Central memory CD8-positive, alpha-beta T cell (primary cell): ENCODE results near the gene AMBRA1.

Experiments used
- ATAC-seq: fragments of 150-1000 bp; cut with Tn5 transposase; replicated peaks from 2 replicates; pipeline ENCODE4 v1.10.0; 2022; ENCODE audit warnings: mild to moderate bottlenecking, moderate FRiP score, moderate number of reproducible peaks; ENCODE audit not compliant: poor library complexity, severe bottlenecking; ENCODE audit errors: extremely low read depth
- DNase-seq, 2 donors: peaks; one replicate each; pipeline ENCODE4 v3.0.0; 2021; ENCODE audit warnings: low spot score in 2 of 2
- H3K27ac Mint-ChIP-seq: one replicate; pipeline ENCODE4 v1.8.0; 2022; ENCODE audit warnings: low read depth, mild to moderate bottlenecking, moderate library complexity, mixed read lengths
- H3K27me3 Mint-ChIP-seq: one replicate; pipeline ENCODE4 v1.8.0; 2022; ENCODE audit warnings: mixed read lengths
- H3K36me3 Mint-ChIP-seq: one replicate; pipeline ENCODE4 v1.8.0; 2022; ENCODE audit warnings: mild to moderate bottlenecking, moderate library complexity, mixed read lengths; ENCODE audit not compliant: insufficient read depth
- H3K4me1 Mint-ChIP-seq: one replicate; pipeline ENCODE4 v1.8.0; 2022; ENCODE audit warnings: mixed read lengths
- H3K4me3 Mint-ChIP-seq: one replicate; pipeline ENCODE4 v1.8.0; 2022; ENCODE audit warnings: mild to moderate bottlenecking, moderate library complexity, mixed read lengths
- H3K9me3 Mint-ChIP-seq: one replicate; pipeline ENCODE4 v1.8.0; 2022; ENCODE audit warnings: mixed read lengths

Gene AMBRA1

DNA sequence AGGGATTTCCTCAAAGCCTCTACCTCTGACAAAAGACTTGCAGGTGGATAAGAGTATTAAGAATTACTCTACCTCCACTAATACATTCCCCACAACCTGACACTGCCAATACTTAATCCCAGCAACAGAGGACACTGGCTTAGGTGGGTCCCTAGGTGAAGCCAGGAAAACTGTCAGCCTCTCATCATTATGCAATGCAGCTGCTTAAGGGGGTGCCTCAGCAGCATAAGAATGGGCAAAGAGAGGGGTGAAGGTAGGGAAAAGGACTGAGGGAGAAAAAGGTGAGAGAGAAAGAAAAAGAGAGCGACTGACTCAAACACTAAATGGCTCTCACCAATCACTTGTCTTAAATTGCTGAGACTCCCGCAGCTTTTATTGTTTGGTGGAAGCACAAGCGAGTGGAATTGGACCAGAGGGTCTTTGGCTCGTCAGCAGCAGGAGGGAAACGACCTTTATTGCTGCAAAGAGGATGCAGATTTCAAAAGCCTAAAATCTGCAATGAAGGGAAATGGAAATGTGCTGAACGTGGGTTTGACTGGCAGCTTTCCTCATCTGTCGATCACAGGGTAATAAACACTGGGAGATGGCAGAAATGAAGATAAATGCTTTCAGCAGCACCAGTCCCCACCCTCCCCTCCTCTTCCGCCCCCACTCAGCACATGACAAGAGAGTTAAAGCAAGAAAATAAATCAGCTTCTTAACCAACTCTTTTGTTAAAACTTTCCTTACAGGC lies 137.4 kb downstream of the AMBRA1 start:
- Mint-ChIP-seq H3K9me3 (no peaks in the 10 kb centered on the region), H3K27me3 (no peaks in the 10 kb centered on the region), H3K4me3 (no peak overlapping the region), H3K27ac (no peak overlapping the region), H3K36me3 (peaks cover 1% of the 10 kb centered on the region), H3K4me1 (peaks cover 24% of the 10 kb centered on the region)
- DNase-seq (no peak), ATAC-seq (no peak)

DNA sequence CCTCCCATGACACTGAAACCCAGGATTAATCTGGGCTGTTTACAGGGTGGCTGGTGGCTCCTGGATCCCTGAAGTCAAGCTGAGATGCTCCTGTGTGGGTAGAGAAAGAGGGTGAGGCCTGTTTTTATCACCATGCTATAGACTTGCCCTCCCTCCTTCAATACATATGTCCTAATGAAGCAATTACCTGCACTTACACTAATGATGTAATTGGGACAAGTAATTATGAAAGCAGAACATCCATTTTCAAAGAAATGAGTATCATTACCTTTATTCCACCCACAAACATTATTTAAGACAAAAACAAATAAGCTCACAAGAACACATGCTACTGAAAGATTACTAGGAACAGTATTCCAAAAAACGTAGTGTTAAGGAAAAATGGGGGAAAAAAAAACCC lies 138.0 kb downstream of the AMBRA1 start:
- H3K9me3 Mint-ChIP-seq = no peaks in the 10 kb centered on the region
- H3K4me1 Mint-ChIP-seq = peaks cover 28% of the 10 kb centered on the region
- peaks cover 3% of the 10 kb centered on the region for H3K36me3 Mint-ChIP-seq
- H3K27me3 Mint-ChIP-seq = no peaks in the 10 kb centered on the region
- H3K27ac Mint-ChIP-seq = no peak overlapping the region
- H3K4me3 Mint-ChIP-seq = no peak overlapping the region
- no peak for DNase-seq
- no peak for ATAC-seq

DNA sequence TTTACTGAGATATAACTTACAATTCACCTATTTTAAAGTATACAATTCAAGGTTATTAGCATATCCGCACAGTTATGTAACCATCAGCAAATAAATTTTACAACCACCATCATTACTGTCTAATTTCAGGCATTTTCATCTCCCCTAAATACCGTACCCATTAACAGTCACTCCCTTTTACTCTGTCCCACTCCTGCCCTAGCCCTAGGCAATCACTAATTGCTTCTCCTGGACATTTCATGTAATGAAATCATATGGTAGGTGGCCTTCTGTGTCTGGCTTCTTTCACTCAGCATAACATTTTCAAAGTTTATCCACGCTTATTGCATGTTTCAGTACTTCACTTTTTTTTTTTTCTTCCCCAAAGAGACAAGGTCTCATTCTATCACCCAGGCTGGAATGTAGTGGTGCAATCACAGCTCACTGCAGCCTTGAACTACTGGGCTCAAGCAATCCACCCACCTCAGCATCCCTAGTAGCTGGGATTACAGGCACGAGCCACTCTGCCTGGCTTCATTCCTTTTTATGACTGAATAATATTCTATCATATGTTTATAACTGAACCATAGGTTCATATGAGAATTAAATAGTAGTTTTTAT lies 140.8 kb downstream of the AMBRA1 start:
- H3K4me1 Mint-ChIP-seq = peaks cover 45% of the 10 kb centered on the region
- no peaks in the 10 kb centered on the region for H3K9me3 Mint-ChIP-seq
- no peak for ATAC-seq
- DNase-seq = no peak
- H3K27ac Mint-ChIP-seq = no peak overlapping the region
- no peaks in the 10 kb centered on the region for H3K27me3 Mint-ChIP-seq
- H3K36me3 Mint-ChIP-seq = peaks cover 3% of the 10 kb centered on the region
- no peak overlapping the region for H3K4me3 Mint-ChIP-seq

DNA sequence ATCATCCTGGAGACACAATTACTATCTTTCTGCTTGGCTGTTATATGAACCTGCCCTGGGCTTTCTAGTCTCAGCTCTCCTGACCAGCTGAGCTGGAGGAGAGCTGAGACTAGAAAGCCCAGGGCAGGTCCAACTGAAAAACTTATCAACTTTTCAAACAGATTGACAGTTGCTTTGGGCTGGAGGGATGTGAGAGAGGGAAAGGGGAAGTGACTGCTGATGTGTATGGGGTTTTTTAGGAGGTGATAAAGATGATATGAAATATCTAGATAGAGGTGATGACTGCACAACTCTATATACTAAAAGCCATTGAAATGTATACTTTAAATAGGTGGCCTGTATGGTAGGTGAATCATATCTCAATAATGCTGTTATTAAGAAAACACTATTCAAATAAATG lies 142.1 kb downstream of the AMBRA1 start:
- peaks cover 40% of the 10 kb centered on the region for H3K4me1 Mint-ChIP-seq
- H3K36me3 Mint-ChIP-seq = peaks cover 3% of the 10 kb centered on the region
- H3K27ac Mint-ChIP-seq = peak overlapping the region; percentile 26
- DNase-seq (no peak), ATAC-seq (no peak)
- no peaks in the 10 kb centered on the region for H3K9me3 Mint-ChIP-seq
- H3K27me3 Mint-ChIP-seq = no peaks in the 10 kb centered on the region
- no peak overlapping the region for H3K4me3 Mint-ChIP-seq

DNA sequence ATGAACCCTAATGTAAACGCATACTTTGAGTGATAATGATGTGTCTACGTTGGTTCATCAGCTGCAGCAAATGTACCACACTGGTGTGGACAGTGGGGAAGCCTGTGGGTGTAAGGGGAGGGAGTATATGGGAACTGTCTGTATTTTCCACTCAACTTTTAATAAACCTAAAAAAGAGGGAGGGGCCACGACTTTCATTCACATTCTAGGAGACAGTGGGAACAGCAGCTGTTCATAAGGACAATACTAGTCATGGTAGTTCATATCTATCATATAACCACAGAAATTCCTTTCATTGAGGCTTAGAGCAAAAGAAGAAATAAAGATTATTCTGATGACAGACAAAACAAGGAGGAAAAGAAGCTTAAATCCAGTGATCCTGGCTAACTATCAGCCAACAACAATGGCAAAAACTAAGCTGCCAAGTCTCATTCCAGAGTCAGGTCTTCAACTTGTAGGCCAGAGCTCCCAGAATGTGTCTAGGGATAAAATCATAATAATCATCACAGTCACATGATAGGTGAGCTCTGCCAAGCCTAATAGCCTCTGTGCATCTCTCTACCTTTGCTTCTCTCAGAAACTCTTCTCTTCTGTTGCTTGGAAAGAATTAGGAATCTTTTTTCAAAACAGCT lies 142.9 kb downstream of the AMBRA1 start:
- Mint-ChIP-seq H3K36me3 (peaks cover 3% of the 10 kb centered on the region), H3K4me3 (no peak overlapping the region), H3K9me3 (no peaks in the 10 kb centered on the region), H3K27ac (peak overlapping the region; percentile 26), H3K4me1 (peaks cover 35% of the 10 kb centered on the region), H3K27me3 (no peaks in the 10 kb centered on the region)
- ATAC-seq (no peak), DNase-seq (no peak)

DNA sequence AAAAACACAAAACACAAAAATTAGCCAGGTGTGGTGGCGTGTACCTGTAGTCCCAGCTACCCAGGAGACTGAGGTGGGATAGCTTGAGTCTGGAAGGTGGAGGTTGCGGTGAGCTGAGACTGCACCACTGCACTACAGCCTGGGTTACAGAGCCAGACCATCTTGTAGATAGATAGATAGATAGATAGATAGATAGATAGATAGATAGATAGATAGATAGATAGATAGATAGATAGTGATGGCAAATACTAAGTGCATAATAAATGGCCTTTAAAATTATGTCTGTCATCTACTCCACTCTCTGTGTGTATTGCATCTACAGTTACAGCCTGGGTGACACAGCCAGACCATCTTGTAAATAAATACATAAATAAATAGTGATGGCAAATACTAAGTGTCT lies 146.3 kb downstream of the AMBRA1 start:
- DNase-seq (no peak), ATAC-seq (no peak)
- Mint-ChIP-seq H3K4me3 (no peak overlapping the region), H3K36me3 (peaks cover 12% of the 10 kb centered on the region), H3K9me3 (no peaks in the 10 kb centered on the region), H3K27me3 (no peaks in the 10 kb centered on the region), H3K27ac (no peak overlapping the region), H3K4me1 (peaks cover 38% of the 10 kb centered on the region)

DNA sequence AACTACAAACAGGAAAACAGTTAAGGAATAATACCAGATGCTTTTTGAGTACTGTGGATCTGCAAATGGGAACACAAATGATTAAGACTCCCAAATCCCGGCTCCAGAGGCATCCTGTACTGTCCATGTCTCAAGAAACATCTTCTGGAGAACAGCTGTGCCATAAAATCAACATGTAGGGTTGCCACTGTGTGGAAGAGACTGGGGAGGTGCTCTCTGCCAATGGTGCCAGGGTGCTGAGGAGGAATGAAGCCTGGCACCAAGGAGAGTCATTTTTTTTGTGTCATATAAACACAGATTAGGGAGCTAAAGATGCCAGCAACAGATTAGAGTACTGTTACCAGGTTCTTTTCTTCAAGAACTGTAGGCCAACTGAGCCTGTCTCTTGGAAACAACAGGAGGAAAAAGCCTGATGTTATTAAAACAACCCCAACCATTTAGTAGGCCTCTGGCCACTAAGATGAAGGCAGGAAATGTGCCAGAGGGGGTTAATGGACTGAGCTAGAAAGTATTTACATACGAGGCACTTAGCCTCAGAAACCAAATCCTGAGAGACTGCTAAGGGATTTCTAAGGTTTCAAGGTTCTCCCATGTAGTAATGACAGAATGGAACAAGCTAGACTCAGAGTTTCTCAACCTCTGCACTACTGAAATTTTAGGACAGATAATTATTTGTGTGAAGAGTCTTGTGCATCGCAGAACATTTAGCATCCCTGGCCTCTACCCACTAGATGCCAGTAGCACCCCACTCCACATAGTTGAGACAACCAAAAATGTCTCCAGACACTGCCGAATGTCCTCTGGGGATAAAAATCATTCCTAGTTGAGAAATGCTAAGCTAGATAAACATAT lies 147.7 kb downstream of the AMBRA1 start:
- Mint-ChIP-seq H3K4me1 (peaks cover 32% of the 10 kb centered on the region), H3K9me3 (no peaks in the 10 kb centered on the region), H3K4me3 (no peak overlapping the region), H3K27ac (no peak overlapping the region), H3K27me3 (no peaks in the 10 kb centered on the region), H3K36me3 (peaks cover 19% of the 10 kb centered on the region)
- no peak for ATAC-seq
- no peak for DNase-seq

DNA sequence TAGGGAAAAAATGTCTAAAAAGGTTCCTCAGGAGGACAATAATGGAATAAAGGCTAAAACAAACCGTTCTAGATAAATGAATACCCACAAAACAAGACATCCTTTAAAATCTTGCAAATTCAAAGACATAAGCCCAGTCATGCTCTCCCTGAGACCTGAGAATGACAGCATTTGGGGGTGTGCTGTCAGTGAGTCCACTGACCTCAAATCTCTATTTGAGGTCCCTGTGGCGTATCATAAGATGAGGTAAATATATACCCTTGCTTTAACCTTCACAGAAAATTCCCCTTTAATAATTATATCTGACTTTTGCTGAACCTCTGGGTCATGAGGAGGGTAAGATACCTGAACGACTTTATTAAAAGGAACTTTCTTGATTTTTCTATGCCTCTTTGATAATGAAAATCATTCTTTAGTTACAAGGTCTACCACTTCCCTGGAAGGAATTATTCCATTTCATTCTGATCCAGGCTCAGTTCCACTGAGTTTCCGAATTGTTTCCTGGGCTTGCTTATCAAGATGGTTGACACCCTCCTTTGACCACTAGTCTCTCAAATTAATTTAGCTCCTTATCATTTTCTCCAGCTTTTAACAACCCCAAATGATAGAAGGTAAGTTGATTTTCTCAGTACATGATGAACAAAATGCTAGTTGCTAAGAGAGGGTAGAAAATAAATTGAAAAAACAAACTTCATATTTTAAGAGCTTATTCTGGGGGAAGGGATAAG lies 148.5 kb downstream of the AMBRA1 start:
- H3K27me3 Mint-ChIP-seq = no peaks in the 10 kb centered on the region
- no peak overlapping the region for H3K27ac Mint-ChIP-seq
- no peak for ATAC-seq
- peaks cover 24% of the 10 kb centered on the region for H3K36me3 Mint-ChIP-seq
- no peak for DNase-seq
- H3K4me1 Mint-ChIP-seq = peaks cover 25% of the 10 kb centered on the region
- no peaks in the 10 kb centered on the region for H3K9me3 Mint-ChIP-seq
- H3K4me3 Mint-ChIP-seq = no peak overlapping the region

DNA sequence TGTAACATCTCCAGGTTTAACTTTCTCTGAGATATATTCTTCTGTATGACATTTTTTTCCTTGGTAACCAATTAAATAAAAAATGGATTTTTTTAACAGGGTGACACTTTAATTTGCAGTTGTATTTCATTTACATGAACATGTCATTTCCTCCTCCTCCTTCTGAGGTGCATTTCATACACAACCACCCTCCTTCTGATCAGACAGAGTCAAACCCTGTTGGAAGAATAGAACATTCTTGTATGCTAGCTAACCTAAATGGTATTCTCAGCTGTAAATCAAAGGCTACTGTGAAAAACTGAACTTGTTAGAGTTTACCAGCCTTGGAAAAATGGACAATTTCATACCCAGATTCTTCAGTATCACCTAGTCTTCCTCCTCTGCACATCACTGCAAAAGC lies 149.5 kb downstream of the AMBRA1 start:
- Mint-ChIP-seq H3K27me3 (no peaks in the 10 kb centered on the region), H3K9me3 (no peaks in the 10 kb centered on the region), H3K4me3 (no peak overlapping the region), H3K27ac (no peak overlapping the region), H3K36me3 (peaks cover 24% of the 10 kb centered on the region), H3K4me1 (peaks cover 20% of the 10 kb centered on the region)
- ATAC-seq = no peak
- DNase-seq = no peak

DNA sequence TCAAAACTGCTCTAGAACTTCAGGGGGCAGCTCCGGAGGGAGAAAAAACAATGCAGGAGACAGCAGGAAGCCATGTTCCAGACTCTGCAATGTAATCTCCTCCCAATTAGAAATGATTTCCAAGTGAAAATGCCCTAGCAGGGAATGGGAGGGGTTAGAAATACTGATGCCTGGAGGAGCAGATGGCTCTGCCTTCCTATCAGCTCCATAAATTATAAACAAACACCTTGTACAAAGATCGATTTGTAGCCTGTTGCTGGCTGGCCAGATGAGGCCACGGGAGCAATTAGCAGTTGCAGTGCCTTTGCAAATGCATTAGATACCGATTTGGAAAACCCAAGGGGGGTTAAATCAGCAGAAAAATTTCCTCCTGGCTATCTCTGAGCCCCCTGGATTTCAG lies 155.6 kb downstream of the AMBRA1 start:
- H3K27me3 Mint-ChIP-seq = no peaks in the 10 kb centered on the region
- peaks cover 10% of the 10 kb centered on the region for H3K4me1 Mint-ChIP-seq
- no peak overlapping the region for H3K27ac Mint-ChIP-seq
- H3K4me3 Mint-ChIP-seq = no peak overlapping the region
- no peaks in the 10 kb centered on the region for H3K9me3 Mint-ChIP-seq
- ATAC-seq (no peak), DNase-seq (no peak)
- peaks cover 34% of the 10 kb centered on the region for H3K36me3 Mint-ChIP-seq

DNA sequence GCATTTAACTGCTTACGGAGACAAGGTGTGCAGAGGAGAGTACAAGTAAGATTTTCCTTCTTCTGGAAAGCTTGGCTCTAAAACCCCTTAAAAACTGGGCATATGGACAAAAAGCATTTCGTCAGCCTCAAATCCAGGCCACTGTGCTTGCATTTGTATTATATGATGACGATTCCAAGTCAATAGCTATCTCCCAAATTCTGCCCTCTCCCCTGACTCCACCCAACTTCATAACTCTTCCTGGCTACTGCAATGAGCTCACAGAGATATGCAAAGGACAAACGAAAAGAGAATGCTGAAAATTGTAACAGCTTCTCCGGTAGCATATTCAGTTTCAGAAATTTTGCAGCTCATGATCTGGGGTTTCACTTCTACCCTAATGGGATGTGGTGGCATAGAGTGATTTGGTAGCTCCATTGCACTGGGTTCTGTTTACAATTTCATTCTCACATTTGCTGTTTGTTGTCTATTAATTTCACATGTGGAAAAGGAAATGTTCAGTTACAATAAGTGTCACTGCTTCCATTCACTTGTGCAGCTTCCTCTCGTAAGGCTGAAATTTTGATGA lies 156.6 kb downstream of the AMBRA1 start:
- Mint-ChIP-seq H3K36me3 (peaks cover 31% of the 10 kb centered on the region), H3K27ac (no peak overlapping the region), H3K9me3 (no peaks in the 10 kb centered on the region), H3K4me1 (peaks cover 10% of the 10 kb centered on the region), H3K27me3 (no peaks in the 10 kb centered on the region), H3K4me3 (no peak overlapping the region)
- ATAC-seq (no peak), DNase-seq (no peak)

DNA sequence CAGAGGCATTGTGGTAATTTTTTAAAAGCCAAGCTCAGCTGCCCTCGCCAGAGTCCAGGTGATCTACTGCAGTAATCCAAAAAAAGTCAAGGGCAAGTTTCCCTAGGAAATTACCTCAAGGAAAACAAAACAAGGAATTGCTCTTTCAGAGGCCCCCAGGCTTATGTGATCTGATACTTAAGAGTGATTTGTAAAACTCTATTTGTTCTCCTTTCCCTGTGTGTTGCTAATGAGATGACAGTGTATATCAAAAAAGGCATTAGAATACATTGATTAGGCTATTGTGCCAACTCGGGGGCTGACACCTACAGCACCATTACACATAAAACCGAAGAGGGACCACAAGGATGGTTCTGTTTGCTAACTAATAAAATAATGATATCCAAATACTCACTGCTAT lies 157.7 kb downstream of the AMBRA1 start:
- no peak for ATAC-seq
- Mint-ChIP-seq H3K4me3 (no peak overlapping the region), H3K9me3 (no peaks in the 10 kb centered on the region), H3K4me1 (peaks cover 10% of the 10 kb centered on the region), H3K36me3 (peaks cover 28% of the 10 kb centered on the region), H3K27me3 (no peaks in the 10 kb centered on the region), H3K27ac (no peak overlapping the region)
- no peak for DNase-seq
